ENCODE data around the gene ATP4A.

ATP4A gene

DNA sequence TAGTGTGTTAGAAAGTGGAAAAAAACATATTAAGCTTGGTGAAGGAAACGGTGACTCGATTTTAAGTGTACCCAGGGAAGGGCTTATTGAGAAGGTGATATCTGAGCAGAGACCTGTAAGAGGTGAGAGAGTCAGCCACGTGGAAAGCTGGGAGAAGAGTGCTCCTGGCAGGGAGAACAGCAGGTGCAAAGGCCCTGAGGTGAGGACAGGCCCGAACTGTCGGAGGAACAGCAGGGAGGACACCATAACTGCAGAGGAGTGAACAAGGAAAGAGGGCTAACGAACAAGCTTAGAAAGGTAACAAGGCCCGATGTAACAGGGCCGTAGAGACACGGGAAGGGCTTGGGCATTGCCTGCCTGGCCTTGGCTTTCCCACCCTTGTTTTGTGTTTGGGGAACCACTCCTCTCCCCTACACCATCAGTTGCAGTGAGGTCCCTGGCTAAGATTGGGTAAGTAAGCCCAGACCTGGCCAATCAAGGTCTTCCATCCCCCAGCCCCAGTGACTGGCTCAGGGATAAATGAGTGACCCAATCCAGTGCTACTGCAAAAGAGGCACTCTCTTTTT is 7.3 kb downstream of the ATP4A start:
- H3K27me3 ChIP-seq (replicated peaks in 2 of 5; ENCODE audit: control insufficient read depth in 4 of 5, insufficient read depth in 5 of 5, low read length in 4 of 5), result peaks cover 0 to 48% (median 23%) of the 10 kb centered on the region in 5 experiments
- CTCF ChIA-PET, result interaction anchor here (0.6 to 2.3 kb wide), 5 partner anchors 14 to 92 kb away, joined by 4 to 8 read pairs (median 4); partner anchors contain the start of gene COX6B1
- POLR2A ChIA-PET, result no interaction called here

DNA sequence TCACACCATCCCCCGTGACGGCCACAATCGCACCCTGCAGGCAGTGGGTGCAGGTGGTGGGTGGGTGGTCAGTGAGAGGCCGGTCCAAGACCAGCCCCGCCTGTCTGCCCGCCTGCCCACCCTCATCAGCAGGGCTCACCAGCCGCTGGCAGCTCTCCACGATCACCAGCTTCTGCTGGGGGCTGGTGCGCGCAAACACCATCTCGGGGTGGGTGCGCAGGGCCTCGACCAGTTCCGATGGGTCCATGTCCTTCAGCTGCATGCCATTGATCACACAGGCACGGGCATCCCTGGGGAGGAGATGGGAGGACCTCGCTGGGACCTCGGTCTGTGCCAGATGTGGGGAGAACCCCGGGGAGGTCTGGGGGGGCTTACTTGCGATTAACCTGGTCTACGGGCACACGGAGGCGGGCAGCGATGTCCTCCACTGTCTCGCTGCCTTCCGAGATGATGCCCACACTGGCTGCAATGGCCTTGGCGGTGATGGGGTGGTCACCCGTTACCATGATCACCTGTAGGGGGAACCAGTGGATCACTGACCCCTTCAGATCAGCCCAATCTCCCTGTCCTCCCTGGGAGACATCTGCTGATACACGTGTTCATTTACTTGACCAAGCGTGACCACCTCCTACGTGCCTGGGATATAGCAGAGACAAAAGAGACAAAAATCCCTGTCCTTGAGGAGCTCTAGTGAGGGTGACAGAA is 8.0 kb downstream of the ATP4A start:
- 92% methylated on average over 18 of the region's 30 CpGs for WGBS (ENCODE audit: insufficient coverage)

More for the DNA sequence above, 7.3 kb downstream of the ATP4A start:
- DNase-seq, result no peak
- H3K4me1 ChIP-seq (ENCODE audit: control extremely low read depth in 1 of 4, control insufficient read depth in 4 of 4, insufficient read depth in 4 of 4, low read length in 3 of 4), result peaks cover 0 to 14% (median 9%) of the 10 kb centered on the region in 4 experiments
- H3K27ac ChIP-seq (ENCODE audit: insufficient read depth in 1 of 2, low read depth in 1 of 2, low read length in 2 of 2, poor library complexity in 1 of 2, severe bottlenecking in 2 of 2), result no peak overlapping the region
- 95% methylated on average over 6 of the region's 9 CpGs for WGBS (ENCODE audit: insufficient coverage)
- no peaks in the 10 kb centered on the region for H3K9me3 ChIP-seq (ENCODE audit: control extremely low read depth in 1 of 5, control insufficient read depth in 4 of 5, insufficient read depth in 2 of 5, low read depth in 1 of 5, low read length in 4 of 5)
- no peak overlapping the region for H3K4me3 ChIP-seq (ENCODE audit: control insufficient read depth in 1 of 7, extremely low read depth in 1 of 7, insufficient read depth in 4 of 7, low read depth in 2 of 7, low read length in 6 of 7)
- no peaks in the 10 kb centered on the region for H3K36me3 ChIP-seq (ENCODE audit: control insufficient read depth in 4 of 4, insufficient read depth in 4 of 4, low read length in 3 of 4)

DNA sequence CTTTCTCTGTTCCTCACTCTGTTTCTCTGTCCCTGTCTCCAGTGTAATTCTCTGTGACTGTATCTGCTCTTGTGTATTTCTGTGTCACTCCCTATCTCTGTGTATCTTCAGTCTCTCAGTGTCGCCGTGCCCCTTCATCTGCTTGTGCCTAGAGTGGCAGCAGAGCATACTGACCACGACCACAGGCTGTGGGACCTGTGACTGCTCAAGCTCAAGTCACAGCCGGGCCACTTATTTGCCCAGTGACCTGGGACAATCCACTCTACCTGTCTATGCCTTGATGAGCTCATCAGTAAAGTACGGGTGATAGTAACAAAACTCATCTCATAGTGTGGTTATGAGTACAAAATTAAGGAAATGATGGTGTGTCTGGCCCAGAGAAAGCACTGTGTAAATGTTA is 9.4 kb downstream of the ATP4A start:
- CTCF ChIA-PET, result no interaction called here
- Histone ChIP-seq H3K9me3 (ENCODE audit: control extremely low read depth in 1 of 5, control insufficient read depth in 4 of 5, insufficient read depth in 2 of 5, low read depth in 1 of 5, low read length in 4 of 5) (no peaks in the 10 kb centered on the region), H3K36me3 (ENCODE audit: control insufficient read depth in 4 of 4, insufficient read depth in 4 of 4, low read length in 3 of 4) (peaks cover 0 to 6% (median 0%) of the 10 kb centered on the region in 4 experiments), H3K27me3 (replicated peaks in 2 of 5; ENCODE audit: control insufficient read depth in 4 of 5, insufficient read depth in 5 of 5, low read length in 4 of 5) (peaks cover 0 to 28% (median 15%) of the 10 kb centered on the region in 5 experiments), H3K4me1 (ENCODE audit: control extremely low read depth in 1 of 4, control insufficient read depth in 4 of 4, insufficient read depth in 4 of 4, low read length in 3 of 4) (peaks cover 0 to 15% (median 9%) of the 10 kb centered on the region in 4 experiments), H3K4me3 (ENCODE audit: control insufficient read depth in 1 of 7, extremely low read depth in 1 of 7, insufficient read depth in 4 of 7, low read depth in 2 of 7, low read length in 6 of 7) (no peak overlapping the region), H3K27ac (ENCODE audit: insufficient read depth in 1 of 2, low read depth in 1 of 2, low read length in 2 of 2, poor library complexity in 1 of 2, severe bottlenecking in 2 of 2) (no peak overlapping the region)
- no peak for DNase-seq
- WGBS (ENCODE audit: insufficient coverage), result 91% methylated on average over 4 of the region's 5 CpGs
- POLR2A ChIA-PET, result no interaction called here

More for the DNA sequence above, 8.0 kb downstream of the ATP4A start:
- Histone ChIP-seq H3K27ac (ENCODE audit: insufficient read depth in 1 of 2, low read depth in 1 of 2, low read length in 2 of 2, poor library complexity in 1 of 2, severe bottlenecking in 2 of 2) (no peak overlapping the region), H3K4me3 (ENCODE audit: control insufficient read depth in 1 of 7, extremely low read depth in 1 of 7, insufficient read depth in 4 of 7, low read depth in 2 of 7, low read length in 6 of 7) (no peak overlapping the region), H3K27me3 (replicated peaks in 2 of 5; ENCODE audit: control insufficient read depth in 4 of 5, insufficient read depth in 5 of 5, low read length in 4 of 5) (peaks cover 0 to 42% (median 19%) of the 10 kb centered on the region in 5 experiments), H3K4me1 (ENCODE audit: control extremely low read depth in 1 of 4, control insufficient read depth in 4 of 4, insufficient read depth in 4 of 4, low read length in 3 of 4) (peaks cover 0 to 14% (median 9%) of the 10 kb centered on the region in 4 experiments), H3K9me3 (ENCODE audit: control extremely low read depth in 1 of 5, control insufficient read depth in 4 of 5, insufficient read depth in 2 of 5, low read depth in 1 of 5, low read length in 4 of 5) (no peaks in the 10 kb centered on the region), H3K36me3 (ENCODE audit: control insufficient read depth in 4 of 4, insufficient read depth in 4 of 4, low read length in 3 of 4) (peaks cover 0 to 3% (median 0%) of the 10 kb centered on the region in 4 experiments)
- CTCF ChIA-PET, result interaction anchor here (1.5 to 2.3 kb wide), 3 partner anchors 13 to 45 kb away, joined by 4 to 8 read pairs (median 7); no protein-coding TSS in a partner anchor
- POLR2A ChIA-PET, result no interaction called here
- no peak for DNase-seq

DNA sequence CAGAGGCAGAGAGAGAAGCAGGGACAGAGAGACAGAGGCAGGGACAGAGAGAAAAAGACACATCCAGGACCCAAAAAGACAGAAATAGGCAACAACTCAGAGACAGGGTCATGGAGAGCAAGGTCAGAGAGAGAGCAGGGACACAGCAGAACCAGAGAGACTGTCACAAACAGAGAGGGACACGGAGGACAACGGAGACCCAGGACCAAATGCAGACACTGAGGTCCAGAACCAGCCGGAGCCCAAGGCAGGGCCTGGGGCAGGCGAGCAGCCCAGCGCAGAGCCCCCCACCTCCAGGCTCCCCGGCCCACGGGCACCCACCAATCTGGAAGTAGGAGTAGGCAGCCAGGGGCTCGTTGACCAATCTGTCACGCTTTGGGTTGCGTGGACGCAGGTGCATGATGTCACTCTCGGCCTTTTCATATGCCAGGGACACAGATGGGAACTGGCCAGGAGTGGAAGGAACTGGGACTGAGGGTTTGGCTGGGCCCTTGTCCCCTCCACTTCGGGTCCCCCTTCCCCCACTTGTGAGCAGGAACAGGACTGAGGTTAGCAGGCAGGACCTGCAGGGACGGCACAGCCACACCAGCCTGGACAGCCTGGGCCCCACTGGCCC is 10.0 kb downstream of the ATP4A start:
- POLR2A ChIA-PET, result no interaction called here
- 86% methylated on average over 13 of the region's 14 CpGs for WGBS (ENCODE audit: insufficient coverage)
- CTCF ChIA-PET, result no interaction called here
- DNase-seq, result no peak
- Histone ChIP-seq H3K4me3 (ENCODE audit: control insufficient read depth in 1 of 7, extremely low read depth in 1 of 7, insufficient read depth in 4 of 7, low read depth in 2 of 7, low read length in 6 of 7) (no peak overlapping the region), H3K9me3 (ENCODE audit: control extremely low read depth in 1 of 5, control insufficient read depth in 4 of 5, insufficient read depth in 2 of 5, low read depth in 1 of 5, low read length in 4 of 5) (no peaks in the 10 kb centered on the region), H3K27me3 (replicated peaks in 2 of 5; ENCODE audit: control insufficient read depth in 4 of 5, insufficient read depth in 5 of 5, low read length in 4 of 5) (peaks cover 0 to 22% (median 10%) of the 10 kb centered on the region in 5 experiments), H3K27ac (ENCODE audit: insufficient read depth in 1 of 2, low read depth in 1 of 2, low read length in 2 of 2, poor library complexity in 1 of 2, severe bottlenecking in 2 of 2) (no peak overlapping the region), H3K36me3 (ENCODE audit: control insufficient read depth in 4 of 4, insufficient read depth in 4 of 4, low read length in 3 of 4) (peaks cover 0 to 6% (median 0%) of the 10 kb centered on the region in 4 experiments), H3K4me1 (ENCODE audit: control extremely low read depth in 1 of 4, control insufficient read depth in 4 of 4, insufficient read depth in 4 of 4, low read length in 3 of 4) (peaks cover 0 to 14% (median 8%) of the 10 kb centered on the region in 4 experiments)

DNA sequence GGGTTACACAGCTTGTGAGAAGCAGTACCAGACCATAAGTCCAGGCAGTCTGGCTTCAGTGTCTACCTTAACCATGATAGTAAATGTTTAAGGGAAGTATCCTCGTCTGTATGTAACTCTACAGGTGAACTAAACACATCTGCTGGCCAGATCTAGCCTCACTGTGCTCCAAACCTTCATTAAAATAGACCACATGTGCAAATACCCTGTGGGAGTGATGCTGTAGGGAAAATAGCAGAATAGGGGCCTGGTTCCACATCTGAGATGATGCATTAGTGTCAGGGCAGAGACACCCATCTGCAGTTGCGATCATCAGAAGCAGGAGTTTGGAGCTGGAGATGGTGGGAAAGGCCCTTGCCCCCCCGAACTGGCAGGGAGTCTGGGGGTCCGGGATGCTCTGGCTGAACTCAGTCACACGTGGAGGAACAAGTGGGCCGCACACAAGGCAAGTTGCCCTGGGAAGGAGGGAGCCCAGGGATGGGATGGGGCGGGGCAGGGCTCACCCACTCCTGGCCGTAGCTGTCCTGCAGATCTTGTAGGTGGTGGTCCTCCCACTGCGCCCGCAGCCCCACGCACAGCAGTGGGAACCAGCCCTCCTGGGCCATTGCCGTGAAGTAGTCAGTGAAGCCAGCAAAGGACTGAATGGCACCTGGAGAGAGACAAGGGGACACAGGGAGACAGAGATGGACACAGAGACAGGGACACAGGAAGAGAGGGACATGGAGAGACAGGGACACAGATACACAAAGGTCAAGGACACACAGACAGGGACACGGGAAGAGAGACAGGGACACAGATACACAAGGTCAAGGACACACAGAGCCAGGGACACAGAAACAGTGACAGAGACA is 10.7 kb downstream of the ATP4A start:
- no peak for DNase-seq
- WGBS (ENCODE audit: insufficient coverage), result 89% methylated on average over 9 of the region's 13 CpGs
- Histone ChIP-seq H3K9me3 (ENCODE audit: control extremely low read depth in 1 of 5, control insufficient read depth in 4 of 5, insufficient read depth in 2 of 5, low read depth in 1 of 5, low read length in 4 of 5) (no peaks in the 10 kb centered on the region), H3K27ac (ENCODE audit: insufficient read depth in 1 of 2, low read depth in 1 of 2, low read length in 2 of 2, poor library complexity in 1 of 2, severe bottlenecking in 2 of 2) (no peak overlapping the region), H3K36me3 (ENCODE audit: control insufficient read depth in 4 of 4, insufficient read depth in 4 of 4, low read length in 3 of 4) (peaks cover 0 to 6% (median 0%) of the 10 kb centered on the region in 4 experiments), H3K4me3 (ENCODE audit: control insufficient read depth in 1 of 7, extremely low read depth in 1 of 7, insufficient read depth in 4 of 7, low read depth in 2 of 7, low read length in 6 of 7) (no peak overlapping the region), H3K4me1 (ENCODE audit: control extremely low read depth in 1 of 4, control insufficient read depth in 4 of 4, insufficient read depth in 4 of 4, low read length in 3 of 4) (peaks cover 0 to 7% (median 2%) of the 10 kb centered on the region in 4 experiments), H3K27me3 (replicated peaks in 2 of 5; ENCODE audit: control insufficient read depth in 4 of 5, insufficient read depth in 5 of 5, low read length in 4 of 5) (peaks cover 0 to 17% (median 8%) of the 10 kb centered on the region in 5 experiments)
- POLR2A ChIA-PET, result no interaction called here
- CTCF ChIA-PET, result interaction anchor here (1.0 to 1.4 kb wide), 2 partner anchors 13 to 42 kb away, joined by 3 read pairs; no protein-coding TSS in a partner anchor

DNA sequence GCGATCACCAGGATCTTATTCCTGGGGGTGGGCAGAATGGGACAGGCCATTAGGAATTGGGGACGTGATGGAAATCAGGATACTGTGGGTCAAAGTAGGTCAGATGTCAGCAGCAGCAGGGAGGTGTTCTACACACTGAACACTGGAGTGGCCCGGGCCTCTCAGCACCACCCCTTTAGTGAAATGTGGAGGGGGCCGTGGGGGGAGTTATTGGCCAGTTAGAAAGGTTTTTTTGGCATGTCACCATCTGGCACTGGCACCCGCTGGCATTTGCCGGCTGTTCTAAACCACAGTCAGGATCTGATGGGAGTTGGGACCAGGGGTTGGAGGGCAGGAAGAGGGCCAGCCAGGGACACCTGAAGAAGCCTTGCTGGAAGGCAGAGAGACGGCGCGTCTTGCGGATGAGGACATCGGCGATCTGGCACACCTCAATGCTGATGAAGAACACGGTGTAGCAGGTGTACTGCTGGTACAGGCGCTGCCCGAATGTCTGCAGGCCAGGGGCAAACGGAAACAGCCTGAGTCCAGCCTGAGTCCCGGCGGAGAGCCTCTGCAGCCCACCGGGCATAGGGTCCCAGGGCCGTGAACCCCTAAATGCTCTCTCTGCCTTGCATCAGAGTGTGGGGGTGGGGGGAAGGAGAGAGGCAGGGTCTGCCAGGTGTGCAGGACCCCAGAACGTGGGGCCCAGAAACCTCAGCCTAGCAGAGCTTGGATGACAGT is 12.2 kb downstream of the ATP4A start:
- CTCF ChIA-PET, result interaction anchor here (1.0 to 3.7 kb wide), 3 partner anchors 12 to 41 kb away, joined by 3 to 19 read pairs (median 3); partner anchors contain the start of gene ATP4A
- no peaks in the 10 kb centered on the region for H3K9me3 ChIP-seq (ENCODE audit: control extremely low read depth in 1 of 5, control insufficient read depth in 4 of 5, insufficient read depth in 2 of 5, low read depth in 1 of 5, low read length in 4 of 5)

More for the DNA sequence above, 12.2 kb downstream of the ATP4A start:
- POLR2A ChIA-PET, result no interaction called here
- peaks cover 0 to 16% (median 0%) of the 10 kb centered on the region in 4 experiments for H3K36me3 ChIP-seq (ENCODE audit: control insufficient read depth in 4 of 4, insufficient read depth in 4 of 4, low read length in 3 of 4)
- WGBS (ENCODE audit: insufficient coverage), result 97% methylated on average over 20 of the region's 21 CpGs
- no peak for DNase-seq
- no peak overlapping the region for H3K4me3 ChIP-seq (ENCODE audit: control insufficient read depth in 1 of 7, extremely low read depth in 1 of 7, insufficient read depth in 4 of 7, low read depth in 2 of 7, low read length in 6 of 7)
- H3K27ac ChIP-seq (ENCODE audit: insufficient read depth in 1 of 2, low read depth in 1 of 2, low read length in 2 of 2, poor library complexity in 1 of 2, severe bottlenecking in 2 of 2), result no peak overlapping the region
- peaks cover 0 to 8% (median 0%) of the 10 kb centered on the region in 5 experiments for H3K27me3 ChIP-seq (replicated peaks in 2 of 5; ENCODE audit: control insufficient read depth in 4 of 5, insufficient read depth in 5 of 5, low read length in 4 of 5)
- peaks cover 0 to 7% (median 5%) of the 10 kb centered on the region in 4 experiments for H3K4me1 ChIP-seq (ENCODE audit: control extremely low read depth in 1 of 4, control insufficient read depth in 4 of 4, insufficient read depth in 4 of 4, low read length in 3 of 4)
